Right lobe of liver (tissue), 4 donors: ENCODE data around the gene FAM177B.

Experiments
- POLR2A ChIP-seq: fragments of 450-650 bp; IDR thresholded peaks from one replicate; pipeline ENCODE4 v1.6.1; 2017; ENCODE audit warnings: antibody characterized with exemption, mild to moderate bottlenecking
- TF ChIP-seq, protein P1 (sequence below), 4 donors: fragments of 200-600 bp in 3 of 4; fragments of 450-650 bp in 1 of 4; IDR thresholded peaks; one replicate each; pipeline versions ENCODE4 v1.5.1 to v1.8.0; 2016 to 2022; ENCODE audit warnings: antibody characterized with exemption in 4 of 4, mild to moderate bottlenecking in 2 of 4
- donor health status: DM: no; HTN: no; CAD: no.
- donor health status: DM: no; HTN: no; CAD: no.
- donor health status: DM: no; HTN: yes; CAD: no.

GRCh38 chr1:222759451-222760035, 22.5 kb downstream of the FAM177B start:
- TF ChIP-seq, protein P1, sequence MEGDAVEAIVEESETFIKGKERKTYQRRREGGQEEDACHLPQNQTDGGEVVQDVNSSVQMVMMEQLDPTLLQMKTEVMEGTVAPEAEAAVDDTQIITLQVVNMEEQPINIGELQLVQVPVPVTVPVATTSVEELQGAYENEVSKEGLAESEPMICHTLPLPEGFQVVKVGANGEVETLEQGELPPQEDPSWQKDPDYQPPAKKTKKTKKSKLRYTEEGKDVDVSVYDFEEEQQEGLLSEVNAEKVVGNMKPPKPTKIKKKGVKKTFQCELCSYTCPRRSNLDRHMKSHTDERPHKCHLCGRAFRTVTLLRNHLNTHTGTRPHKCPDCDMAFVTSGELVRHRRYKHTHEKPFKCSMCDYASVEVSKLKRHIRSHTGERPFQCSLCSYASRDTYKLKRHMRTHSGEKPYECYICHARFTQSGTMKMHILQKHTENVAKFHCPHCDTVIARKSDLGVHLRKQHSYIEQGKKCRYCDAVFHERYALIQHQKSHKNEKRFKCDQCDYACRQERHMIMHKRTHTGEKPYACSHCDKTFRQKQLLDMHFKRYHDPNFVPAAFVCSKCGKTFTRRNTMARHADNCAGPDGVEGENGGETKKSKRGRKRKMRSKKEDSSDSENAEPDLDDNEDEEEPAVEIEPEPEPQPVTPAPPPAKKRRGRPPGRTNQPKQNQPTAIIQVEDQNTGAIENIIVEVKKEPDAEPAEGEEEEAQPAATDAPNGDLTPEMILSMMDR (IDR thresholded peaks at IDR 0.05) = no peak
- TF ChIP-seq POLR2A = no peak
